Measurements from ENCODE around the gene HPGDS.

DNA sequence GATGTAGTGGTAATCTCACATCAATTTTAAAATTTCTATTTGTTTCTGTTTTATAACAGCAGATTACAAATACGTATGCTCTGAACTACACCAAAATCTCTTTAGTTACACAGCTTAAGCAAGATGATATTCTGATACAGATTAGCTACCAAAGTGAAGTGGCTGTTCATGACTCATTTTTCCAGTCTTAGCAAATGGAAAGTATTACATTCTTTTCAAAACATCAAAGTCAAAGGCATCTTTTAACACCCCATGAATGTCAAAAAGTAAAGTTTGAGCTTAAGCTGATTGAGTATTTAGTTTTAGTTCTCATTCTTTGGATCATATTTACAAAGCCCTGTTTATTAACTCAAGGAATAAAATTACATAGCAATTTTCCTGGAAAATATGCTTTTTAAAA lies 6.6 kb upstream of the HPGDS start:
- no peak for TF ChIP-seq POLR2A (IDR thresholded peaks at IDR 0.05)
- TF ChIP-seq, protein P1, sequence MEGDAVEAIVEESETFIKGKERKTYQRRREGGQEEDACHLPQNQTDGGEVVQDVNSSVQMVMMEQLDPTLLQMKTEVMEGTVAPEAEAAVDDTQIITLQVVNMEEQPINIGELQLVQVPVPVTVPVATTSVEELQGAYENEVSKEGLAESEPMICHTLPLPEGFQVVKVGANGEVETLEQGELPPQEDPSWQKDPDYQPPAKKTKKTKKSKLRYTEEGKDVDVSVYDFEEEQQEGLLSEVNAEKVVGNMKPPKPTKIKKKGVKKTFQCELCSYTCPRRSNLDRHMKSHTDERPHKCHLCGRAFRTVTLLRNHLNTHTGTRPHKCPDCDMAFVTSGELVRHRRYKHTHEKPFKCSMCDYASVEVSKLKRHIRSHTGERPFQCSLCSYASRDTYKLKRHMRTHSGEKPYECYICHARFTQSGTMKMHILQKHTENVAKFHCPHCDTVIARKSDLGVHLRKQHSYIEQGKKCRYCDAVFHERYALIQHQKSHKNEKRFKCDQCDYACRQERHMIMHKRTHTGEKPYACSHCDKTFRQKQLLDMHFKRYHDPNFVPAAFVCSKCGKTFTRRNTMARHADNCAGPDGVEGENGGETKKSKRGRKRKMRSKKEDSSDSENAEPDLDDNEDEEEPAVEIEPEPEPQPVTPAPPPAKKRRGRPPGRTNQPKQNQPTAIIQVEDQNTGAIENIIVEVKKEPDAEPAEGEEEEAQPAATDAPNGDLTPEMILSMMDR (IDR thresholded peaks at IDR 0.05), result no peak
- TF ChIP-seq POLR2AphosphoS5 (IDR thresholded peaks at IDR 0.05), result no peak
